Left cardiac atrium (tissue), 2 donors: ENCODE results near the gene OLFM4. TPM values are rescaled to one million over a fixed set of nuclear protein-coding genes. Genes with fewer than 3 reads are reported as not detected.

Experiments used
- total RNA-seq, 2 donors: library from RNA; stranded (reverse); fragmentation: NEBNext Ultra II Directional; extraction: Animal tissue kit (Norgen Biotek cat#: 25700); gene quantifications; one replicate each; pipeline ENCODE4 v1.2.1, GENCODE V29; 2021
- donor health status: DM: no; HTN: yes; CAD: no; lungs with severe emphysema.
- donor health status: DM: yes; HTN: yes; CAD: no.

Gene OLFM4
- total RNA-seq, 2 donors from 2014 or later = 0.21 TPM; not detected in 1

Other genes starting within 250 kb of the OLFM4 start
- not detected for gene PCDH8, start 180.2 kb upstream of the OLFM4 start, total RNA-seq